ENCODE measurements around the gene MYH16.
"Not testable (repeated sequence)": the region's sequence is repeated elsewhere in the genome, so short reads cannot be mapped to it uniquely, and the experiment has no call there.

The MYH16 gene

GRCh38 chr7:99260395-99260794 is 12.2 kb upstream of the MYH16 start:
- DNase-seq, result no peak

GRCh38 chr7:99261646-99262045 is 11.0 kb upstream of the MYH16 start:
- no peak for DNase-seq

DNA sequence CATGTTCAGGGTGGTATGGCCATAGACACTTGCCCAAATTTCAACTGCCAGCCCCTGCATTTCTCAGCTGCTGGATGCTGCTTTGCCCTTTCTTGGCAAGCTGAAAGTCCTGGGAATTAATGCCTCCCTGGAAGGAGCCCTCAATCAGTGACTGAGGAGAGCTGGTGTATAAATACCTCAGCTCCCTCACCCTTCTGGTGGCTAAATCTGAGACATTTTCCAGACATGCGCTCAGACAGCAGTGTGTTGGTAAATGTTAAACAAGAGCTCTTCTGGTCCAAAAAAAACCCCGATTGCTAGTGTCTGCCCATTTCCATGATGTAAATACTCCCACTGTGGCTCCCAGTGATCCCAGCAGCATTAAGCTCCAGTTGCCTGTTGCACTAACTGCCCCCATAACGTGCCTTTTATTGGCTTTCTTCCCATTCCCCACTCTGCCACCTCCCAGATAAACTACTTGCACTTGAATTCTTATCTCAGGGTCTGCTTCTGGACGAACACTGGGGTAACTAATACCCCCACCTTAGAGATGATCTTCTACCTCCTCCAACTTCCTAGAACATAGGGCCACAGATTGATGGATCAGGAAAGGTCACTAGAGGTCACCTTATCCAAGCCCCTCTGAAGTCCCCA is 6.7 kb upstream of the MYH16 start:
- no peak for DNase-seq

DNA sequence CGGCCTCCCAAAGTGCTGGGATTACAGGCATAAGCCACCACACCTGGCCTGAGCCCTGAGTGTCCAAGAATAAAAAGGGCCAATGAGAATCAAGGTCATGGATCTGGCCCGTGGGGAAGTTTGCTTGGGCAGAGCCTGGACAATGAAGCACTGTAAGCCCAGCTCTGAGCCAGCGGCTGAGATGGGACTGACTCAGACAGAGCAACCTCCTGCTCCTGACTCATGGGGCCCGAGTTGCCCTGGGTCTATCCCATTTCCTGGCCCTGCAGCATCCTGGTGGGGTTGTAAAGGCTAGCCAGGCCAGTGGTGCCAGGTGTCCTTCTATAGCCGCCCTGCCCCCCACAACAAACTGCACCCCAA is 5.2 kb upstream of the MYH16 start:
- DNase-seq, result no peak

- peak; percentile 96 for DNase-seq
These were observed 4.6 kb upstream of the MYH16 start for GRCh38 chr7:99267841-99268576.

DNA sequence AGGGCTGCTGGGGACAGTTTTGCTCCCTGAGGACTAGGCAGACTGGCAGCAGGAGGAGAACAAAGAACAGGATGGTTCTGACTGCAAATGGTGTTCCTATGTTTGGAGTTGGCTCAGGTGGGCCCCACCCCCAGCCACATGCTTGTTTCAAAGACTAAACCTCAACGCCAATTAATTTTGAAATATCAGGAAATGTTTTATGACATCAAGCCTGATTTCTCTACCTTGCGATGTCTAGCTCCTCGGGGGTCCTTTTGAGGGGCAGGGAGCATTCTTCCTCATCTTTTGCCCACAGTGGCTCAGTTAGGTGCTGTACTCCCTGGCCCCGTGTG is 4.1 kb upstream of the MYH16 start:
- DNase-seq, result no peak

- no peak for DNase-seq
These were observed 1.9 kb upstream of the MYH16 start for GRCh38 chr7:99270702-99271101.

GRCh38 chr7:99273561-99273960 is 922 bp downstream of the MYH16 start:
- DNase-seq, result not testable (repeated sequence)

DNA sequence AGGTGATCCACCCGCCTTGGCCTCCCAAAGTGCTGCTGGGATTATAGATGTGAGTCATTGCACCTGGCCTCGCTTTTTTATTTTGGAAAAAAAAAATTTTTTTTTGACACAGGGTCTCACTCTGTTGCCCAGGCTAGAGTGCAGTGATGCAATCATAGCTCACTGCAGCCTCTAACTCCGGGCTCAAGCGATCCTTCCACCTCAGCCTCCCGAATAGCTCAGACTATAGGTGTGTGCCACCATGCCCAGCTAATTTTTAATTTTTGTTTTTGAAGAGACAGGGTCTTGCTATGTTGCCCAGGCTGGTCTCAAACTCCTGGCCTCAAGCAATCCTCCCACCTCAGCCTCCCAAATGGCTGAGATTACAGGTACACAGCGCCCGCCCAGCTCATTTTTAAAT is 2.3 kb downstream of the MYH16 start:
- DNase-seq, result not testable (repeated sequence)

DNA sequence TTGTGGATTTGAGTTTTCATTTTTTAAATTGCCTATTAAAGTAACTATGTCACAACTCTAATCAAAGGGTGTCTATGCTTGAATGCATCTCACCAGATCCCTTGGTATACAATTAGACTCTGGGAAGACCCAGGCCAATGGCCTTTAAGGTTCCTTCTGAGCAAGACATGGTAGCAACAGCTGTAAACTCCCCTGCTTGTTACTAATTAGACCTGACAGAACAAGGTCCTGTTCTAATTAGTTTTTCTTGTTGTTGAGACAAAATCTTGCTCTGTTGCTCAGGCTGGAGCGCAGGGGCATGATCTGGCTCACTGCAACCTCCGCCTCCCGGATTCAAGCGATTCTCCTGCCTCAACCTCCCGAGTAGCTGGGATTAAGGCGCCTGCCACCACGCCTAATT is 2.9 kb downstream of the MYH16 start:
- DNase-seq, result no peak

- no peak for DNase-seq
These were observed 5.5 kb downstream of the MYH16 start for GRCh38 chr7:99278180-99278579.

DNA sequence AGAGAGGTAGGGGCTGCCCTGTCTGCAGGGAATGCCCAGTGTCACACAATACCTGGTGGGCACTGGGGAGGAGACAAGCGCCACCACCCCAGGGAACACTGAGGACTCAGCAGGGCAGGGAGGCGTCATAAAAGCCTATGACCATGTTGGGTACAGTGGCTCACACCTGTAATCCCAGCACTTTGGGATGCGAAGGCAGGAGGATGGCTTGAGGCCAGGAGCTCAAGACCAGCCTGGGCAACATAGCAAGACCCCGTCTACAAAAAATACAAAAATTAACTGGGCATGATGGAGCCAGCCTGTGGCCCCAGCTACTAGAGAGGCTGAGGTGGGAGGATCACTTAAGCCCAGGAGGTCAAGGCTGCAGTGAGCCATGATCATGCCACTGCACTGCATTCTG is 11.5 kb downstream of the MYH16 start:
- not testable (repeated sequence) for DNase-seq

GRCh38 chr7:99287779-99288534 is 15.3 kb downstream of the MYH16 start:
- no peak for DNase-seq

DNA sequence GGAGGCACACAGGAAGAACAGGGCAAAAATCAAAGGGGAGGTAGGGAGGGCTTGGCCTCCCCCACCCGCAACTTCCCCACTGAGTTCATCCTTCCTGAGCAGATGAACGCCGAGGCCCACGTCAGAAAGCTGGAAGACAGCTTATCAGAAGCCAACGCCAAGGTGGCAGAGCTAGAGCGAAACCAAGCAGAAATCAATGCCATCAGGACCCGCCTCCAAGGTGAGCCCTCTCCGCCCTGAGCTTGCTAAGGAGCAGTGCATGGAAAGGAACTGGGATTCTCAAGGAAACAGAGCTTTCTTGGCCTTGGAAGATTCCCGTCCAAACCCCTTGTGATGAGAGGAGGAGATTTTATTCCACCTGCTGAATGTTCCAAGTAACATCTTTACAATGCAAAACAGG is 16.5 kb downstream of the MYH16 start:
- DNase-seq, result no peak

DNA sequence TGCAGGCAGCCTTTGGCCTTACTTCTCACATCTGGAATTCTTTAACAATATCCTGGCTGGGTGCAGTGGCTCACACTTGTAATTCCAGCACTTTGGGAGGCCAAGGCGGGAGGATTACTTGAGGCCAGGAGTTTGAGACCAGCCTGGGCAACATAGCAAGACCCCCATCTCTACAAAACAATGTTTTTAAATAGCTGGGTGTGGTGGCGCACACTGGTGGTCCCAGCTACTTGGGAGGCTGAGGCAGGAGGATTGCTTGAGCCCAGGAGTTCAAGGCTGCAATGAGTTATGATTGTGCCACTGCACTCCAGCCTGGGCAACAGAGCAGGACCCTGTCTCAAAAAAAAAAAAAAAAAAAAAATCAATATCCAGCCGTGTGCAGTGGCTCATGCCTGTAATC is 17.5 kb downstream of the MYH16 start:
- not testable (repeated sequence) for DNase-seq

GRCh38 chr7:99290980-99291607 is 18.5 kb downstream of the MYH16 start:
- DNase-seq, result no peak

- no peak for DNase-seq
These were observed 19.5 kb downstream of the MYH16 start for GRCh38 chr7:99292127-99292526.

DNA sequence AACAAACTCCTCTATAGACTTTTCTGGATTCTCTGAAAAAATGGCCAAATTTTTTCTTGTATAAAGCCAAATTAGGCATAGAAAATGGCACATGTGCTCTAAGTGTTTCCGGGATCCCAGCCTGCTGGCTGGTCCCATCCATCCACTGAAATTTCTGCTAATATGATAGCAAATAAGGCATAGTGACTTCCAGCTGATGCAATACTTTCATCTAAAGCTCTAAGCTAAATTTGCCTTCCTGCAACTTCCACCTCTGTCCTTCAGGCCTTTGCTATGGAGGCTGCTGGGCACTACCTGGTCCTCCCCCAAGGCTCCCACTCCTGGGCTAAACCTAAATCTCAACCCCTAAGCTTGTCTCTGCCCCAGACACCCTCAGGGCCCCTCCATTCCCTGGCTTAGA is 20.5 kb downstream of the MYH16 start:
- DNase-seq, result no peak

GRCh38 chr7:99293650-99294049 is 21.0 kb downstream of the MYH16 start:
- DNase-seq, result no peak

DNA sequence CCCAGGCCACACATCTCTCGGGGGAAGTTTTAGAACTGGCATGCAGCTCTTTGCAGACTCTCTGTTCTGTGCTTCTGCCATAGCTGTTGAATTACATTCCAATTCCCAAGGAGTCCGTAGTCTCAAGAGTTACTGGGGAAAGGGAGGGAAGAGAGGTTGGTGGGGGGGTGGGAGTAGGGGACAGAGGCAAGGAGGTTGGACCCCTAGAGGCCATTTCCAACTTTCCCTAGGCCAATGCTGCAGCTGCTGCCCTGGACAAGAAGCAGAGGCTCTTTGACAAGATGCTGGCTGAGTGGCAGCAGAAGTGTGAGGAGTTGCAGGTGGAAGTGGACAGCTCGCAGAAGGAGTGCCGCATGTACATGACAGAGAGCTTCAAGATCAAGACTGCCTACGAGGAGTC is 23.8 kb downstream of the MYH16 start:
- DNase-seq, result no peak

- no peak for DNase-seq
These were observed 28.9 kb downstream of the MYH16 start for GRCh38 chr7:99301496-99301895.

DNA sequence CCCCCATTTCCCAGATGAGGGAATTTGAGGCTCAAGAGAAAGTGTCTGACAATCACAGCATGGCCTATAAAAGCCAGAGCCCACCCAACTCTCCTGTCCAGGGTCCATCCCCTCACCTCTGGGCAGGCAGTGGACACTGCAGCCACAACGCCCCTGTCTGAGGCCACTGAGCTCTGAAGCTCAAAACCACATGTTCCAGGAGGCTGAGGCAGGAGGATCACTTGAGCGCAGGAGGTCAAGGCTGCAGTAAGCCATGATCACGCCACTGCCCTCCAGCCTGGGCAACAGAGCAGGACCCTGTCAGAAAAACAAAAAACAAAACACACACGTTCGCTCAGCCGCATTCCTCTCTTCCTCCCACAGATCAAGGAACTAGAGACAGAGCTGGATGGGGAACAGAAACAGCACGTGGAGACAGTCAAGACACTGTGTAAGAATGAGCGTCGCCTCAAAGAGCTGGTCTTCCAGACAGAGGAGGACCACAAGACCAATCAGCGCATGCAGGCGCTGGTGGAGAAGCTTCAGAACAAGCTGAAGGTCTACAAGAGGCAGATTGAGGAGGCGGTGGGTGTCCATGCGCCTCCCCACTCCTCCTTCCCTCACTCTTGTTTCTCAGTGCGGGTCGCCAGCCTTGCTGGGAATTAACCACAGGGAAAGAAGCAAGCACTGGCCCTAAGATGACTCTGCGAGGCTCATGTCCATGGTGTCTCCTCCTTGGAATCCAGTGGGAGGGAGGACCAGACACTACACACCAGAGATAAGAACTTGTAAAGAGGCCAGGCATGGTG is 33.0 kb downstream of the MYH16 start:
- DNase-seq, result no peak

DNA sequence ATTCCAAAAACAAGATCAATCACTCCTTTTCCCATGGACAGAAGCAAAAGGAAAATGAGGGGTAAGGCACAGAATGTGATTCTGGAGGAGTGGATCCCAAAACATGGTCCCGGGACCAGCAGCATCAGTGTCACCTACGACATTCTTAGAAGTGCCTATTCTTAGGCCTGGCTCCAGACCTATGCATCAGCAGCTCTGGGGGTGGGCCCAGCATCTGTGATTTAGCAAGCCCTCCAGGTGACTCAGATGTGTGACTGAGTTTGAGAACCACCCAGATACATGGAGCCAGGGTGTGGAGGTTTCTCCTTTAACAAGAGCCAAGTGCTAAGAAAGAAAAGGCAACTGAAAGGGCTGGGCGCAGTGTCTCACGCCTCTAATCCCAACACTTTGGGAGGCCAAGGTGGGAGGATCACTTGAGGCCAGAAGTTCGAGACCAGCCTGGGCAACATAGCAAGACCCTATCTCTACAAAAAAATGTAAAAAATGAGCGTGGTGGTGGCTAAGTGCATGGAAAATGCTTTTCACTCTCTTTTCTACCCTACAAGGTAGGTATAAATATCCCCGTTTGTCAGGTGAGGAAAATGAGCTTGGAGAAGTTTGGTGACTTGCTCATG is 35.9 kb downstream of the MYH16 start:
- DNase-seq, result no peak
